ENCODE results near the gene ARSK.
A peak's percentile ranks its signal among the peaks of the same experiment; 100 is the strongest.

ARSK gene

DNA sequence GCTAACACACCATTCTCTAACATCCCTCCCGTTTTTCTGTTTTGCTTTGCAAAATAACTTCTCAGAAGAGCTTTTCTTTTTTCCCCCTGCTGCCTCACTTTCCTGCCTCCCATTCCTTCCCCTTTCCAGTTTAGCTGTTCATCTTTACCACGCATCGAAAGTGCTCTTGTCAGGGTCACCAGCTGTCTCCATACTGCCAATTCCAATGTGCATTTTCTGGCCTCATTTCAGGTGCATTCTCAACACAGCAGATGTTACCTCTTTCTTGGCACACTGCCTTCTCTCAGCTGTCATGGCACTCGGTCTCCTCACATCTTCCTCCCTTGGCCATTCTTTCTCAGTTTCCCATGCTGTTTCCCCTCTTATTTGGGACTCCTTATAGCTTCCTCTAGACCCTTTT is 9.5 kb downstream of the ARSK start:
- no peak for DNase-seq

DNA sequence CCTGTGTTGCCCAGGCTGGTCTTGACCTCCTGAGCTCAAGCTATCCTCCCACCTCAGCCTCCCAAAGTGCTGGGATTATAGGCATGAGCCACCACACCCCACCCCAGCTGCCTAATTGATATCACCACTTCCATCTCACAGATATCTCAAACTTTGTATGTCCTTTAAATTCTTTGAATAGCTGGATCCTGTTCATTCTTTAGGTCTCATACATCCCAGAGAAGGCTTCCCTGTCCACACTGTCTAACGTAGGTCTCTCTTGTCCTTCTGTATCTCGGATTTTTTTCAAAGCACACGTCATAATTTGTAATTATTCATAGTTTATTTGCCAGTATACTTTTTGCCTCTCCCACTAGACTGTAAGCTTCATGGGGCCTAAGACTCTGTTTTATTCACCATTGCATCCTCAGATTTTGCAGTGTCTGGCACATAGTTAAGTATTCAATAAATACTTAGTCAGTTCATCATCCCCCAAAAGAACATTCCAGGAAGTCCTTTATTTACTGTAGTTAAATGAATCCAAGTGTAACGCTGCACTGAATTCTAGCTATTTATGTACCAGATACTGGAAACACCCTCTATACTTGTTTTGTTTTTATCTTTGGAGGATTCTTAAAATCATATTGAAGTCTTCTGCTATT is 10.5 kb downstream of the ARSK start:
- DNase-seq, result no peak

DNA sequence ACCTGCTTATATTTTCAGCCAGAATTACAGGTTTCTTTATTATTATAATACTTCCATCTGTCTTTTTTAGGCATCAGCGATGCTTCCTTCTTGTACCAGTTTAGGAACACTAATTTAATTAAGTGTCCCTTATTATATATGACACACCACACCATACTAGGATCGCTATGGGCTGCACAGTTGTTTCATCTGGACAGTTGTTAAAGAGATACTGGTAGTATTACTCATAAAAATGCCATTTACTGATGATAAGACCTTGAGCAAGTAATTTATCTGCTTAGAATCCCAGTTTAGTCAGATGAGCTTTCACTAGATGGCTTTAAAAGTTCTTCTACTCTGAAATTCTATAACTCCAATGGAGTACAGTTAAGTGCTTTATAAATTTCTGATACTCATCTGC is 17.1 kb downstream of the ARSK start:
- DNase-seq, result no peak

DNA sequence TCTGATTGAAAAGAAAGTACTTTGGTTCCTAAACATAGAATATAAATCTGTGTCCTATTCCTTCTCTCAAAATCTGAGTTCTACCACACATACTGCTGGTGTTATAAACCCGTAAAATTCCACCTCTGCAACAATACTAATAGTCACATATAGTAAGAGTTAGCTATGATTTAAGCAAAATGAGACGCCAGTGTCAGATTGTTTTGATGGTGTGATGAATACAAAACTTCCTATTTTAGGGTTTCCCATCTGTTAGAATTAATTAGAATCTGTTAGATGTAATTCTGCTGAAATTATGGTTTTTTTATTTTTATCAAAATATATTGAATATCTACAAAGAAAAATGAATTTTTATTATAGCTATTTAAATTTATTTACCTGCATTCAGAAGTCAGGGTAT is 26.7 kb downstream of the ARSK start:
- DNase-seq, result no peak

DNA sequence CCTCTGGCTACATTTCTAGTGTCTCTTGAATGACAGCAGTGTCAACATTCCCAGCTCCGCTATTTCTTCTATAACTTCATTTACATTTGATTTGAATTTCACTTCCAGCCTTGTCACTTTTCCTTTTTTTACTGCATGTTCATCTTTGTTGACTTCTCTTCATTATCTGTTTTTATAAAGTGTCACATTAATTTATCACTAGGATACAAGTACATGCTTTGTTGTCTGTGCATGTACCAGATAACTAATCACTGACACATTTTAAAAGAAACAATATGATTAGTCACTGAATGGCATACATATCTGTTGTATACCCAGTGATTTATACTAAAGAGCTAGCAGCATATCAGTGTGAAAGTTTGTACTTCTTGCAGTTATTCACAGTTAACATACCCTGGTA is 29.1 kb downstream of the ARSK start:
- no peak for DNase-seq

DNA sequence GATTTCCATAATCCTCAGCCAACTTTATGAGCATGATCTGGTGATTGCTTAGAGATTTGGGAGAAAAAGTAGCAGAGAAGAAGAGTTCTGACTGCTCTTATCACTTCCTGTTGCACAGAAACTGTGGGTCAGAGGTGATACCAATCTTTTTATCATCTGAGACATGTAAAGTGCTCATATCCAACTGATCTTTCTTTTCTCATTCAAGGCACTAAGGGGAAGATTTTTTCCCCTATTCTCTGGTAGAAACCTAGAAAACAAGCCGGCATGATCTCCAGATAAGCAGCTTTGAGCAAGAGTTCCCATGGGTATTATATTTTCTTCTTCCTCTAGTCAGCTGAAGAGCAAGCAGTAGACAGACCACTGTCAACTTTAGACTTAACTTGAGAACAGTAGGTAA is 36.0 kb downstream of the ARSK start:
- DNase-seq, result no peak

DNA sequence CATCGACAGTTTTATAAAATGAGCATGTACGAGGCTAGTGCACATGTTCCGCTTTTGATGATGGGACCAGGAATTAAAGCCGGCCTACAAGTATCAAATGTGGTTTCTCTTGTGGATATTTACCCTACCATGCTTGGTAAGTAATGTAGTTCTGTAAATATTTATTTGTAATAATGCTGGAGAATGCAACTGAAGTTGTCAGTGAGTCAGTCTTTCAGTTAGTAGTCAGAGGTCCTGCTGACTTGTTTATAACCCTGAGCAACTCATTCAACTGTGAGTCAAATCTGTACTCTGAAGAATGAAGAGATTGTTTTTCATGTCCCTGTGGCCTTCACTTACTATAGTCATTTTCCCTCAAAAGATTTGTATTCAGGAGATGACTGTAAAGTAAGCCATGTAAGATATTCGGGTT is 36.6 kb downstream of the ARSK start:
- DNase-seq, result no peak

DNA sequence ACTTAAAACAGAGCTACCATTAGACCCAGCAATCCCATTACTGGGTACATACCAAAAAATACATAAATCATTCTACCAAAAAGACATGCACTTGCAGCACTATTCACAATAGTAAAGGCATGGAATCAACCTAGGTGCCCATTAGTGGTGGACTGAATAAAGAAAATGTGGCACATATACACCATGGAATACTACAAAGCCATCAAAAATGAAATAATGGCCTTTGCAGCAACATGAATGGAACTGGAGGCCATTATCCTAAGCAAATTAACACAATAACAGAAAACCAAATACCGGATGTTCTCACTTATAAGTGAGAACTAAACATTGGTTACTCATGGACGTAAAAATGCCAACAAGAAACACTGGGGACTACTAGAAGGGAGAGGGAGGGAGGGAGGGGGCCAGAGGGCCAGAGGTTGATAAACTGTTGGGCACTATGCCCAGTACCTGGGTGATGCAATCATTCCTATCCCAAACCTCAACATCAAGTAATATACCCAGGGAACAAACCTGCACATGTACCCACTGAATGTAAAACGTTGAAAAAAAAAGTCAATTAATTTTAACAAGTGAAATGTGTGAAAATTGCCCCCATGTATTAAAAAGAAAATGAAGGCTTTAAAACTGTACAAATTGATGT is 40.5 kb downstream of the ARSK start:
- DNase-seq, result no peak

DNA sequence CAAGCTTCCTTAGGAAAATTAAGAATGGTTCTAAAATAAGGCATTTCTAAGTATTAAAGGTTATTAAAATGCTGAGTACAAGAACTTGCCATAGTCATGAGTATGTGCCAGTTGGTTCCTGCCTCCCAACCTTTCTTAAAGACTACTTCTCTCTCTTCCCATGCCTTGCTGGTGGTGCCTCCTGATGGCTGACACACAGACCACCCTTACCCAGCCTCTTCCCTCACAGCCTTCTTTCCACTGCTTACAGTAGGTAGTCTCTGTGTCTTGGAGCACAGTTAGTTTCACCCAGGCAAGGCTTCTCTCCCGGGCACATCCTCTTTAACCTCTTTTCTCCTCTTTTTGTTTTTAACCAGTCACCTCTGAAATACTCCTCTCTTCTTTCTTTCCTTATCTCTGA is 44.4 kb downstream of the ARSK start:
- DNase-seq, result no peak

DNA sequence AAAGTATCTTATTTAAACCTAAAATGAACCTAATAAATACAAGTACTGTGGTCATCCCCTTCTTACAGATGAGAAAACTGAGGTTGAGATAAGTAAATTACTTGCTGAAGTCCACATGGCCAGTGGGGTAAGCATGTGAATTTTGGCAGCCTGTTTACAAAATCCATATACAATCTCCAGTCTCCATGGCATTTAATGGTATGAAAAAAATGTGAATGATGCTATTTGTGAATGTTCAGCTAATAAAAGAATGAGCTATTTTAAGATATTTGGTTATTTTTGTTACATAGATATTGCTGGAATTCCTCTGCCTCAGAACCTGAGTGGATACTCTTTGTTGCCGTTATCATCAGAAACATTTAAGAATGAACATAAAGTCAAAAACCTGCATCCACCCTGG is 45.7 kb downstream of the ARSK start:
- no peak for DNase-seq

DNA sequence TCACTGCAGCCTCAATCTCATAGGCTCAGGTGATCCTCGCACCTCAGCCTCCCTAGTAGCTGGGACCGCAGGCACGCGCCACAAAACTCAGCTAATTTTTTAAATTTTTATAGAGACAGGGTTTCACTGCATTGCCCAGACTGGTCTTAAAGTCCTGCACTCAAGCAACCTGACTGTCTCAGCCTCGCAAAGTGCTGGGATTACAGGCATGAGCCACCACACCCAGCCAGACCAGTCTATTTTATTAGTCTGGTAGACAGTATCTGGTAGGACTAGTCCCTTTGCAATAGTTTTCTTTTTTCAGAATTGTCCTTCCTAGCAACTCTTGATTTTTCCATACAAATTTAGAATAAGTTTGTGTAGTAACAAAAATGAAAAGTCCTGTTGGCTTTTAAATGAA is 50.9 kb downstream of the ARSK start:
- no peak for DNase-seq

DNA sequence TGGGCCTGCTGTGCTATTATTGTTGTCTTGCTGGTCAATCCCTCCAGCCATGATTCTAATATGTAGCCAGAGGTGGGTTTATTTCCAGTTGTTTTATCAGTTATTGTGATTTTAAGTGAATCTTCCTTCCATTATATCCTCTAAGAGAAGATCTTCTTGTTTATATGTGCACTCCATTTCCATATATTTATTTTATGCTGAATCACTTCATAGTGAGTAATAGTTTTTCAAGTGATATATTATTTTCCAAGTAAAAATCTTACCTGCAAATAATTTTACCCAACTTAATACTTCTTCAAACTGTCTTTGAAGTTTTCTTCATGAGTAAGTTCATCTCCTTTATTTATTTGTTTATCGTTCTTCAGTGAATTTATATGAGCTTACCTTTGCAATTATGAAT is 51.5 kb downstream of the ARSK start:
- DNase-seq, result no peak

DNA sequence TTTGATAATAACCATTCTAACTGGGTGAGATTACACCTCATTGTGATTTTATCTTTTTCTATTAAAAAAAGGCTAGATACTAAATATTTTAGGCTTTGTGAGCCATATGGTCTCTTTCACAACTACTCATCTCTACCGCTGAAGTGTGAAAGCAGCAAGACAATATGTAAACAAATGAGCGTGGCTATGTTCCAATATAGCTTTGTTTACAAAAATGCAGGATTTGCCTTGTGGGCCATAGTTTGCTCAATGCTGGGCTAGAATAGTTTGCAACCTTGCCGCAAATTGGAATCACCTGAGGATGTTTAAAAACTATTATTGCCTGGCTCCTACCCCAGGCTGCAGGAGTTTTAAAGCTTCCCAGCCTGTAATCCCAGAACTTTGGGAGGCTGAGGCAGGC is 54.8 kb downstream of the ARSK start:
- no peak for DNase-seq

DNA sequence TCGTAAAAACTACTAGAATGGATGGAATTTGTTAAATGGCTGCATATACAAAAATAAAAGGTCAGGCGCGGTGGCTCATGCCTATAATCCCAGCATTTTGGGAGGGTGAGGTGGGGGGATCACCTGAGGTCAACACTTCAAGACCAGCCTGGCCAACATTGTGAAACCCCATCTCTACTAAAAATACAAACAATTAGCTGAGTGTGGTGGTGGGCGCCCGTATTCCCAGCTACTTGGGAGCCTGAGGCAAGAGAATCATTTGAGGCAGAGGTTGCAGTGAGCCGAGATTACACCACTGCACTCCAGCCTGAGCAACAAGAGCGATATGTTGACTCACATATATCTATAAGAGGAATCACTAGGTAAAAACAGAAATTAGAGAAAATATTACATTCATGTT is 55.6 kb downstream of the ARSK start:
- no peak for DNase-seq

DNA sequence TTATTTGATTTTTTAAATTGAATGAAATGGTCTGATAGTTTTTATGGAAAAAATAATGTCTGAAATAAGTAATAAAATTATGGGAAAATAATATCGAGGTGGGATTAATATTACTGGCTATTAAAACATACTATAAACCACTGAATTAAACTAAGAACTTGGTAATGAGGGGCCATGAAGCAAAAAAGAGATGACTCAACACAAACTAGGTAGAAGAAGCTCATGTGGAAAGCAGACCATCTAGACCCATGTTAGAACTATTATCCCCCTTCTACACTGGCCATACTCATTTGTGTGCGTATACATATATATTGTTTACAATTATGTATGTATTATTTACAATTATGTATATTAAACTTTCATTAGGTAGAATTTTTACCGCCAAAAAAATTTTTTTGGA is 56.5 kb downstream of the ARSK start:
- no peak for DNase-seq

DNA sequence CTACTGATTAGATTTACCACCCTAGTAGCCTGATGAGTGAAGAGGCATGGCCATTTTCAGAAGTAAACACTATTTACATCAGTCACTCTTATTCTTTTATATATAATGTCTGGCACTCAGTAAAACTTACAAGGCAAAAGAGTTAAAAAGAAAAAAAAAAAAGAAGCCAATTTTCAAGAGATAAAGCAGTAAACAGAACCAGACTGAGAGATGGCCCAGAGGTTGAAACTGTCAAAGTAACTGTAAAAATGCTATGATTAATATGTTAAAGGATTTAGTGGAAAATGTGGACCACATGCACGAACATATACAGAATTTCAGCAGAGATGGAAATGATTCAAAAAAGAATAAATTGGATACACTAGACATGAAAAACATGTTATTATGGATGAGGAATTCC is 58.6 kb downstream of the ARSK start:
- DNase-seq, result no peak

DNA sequence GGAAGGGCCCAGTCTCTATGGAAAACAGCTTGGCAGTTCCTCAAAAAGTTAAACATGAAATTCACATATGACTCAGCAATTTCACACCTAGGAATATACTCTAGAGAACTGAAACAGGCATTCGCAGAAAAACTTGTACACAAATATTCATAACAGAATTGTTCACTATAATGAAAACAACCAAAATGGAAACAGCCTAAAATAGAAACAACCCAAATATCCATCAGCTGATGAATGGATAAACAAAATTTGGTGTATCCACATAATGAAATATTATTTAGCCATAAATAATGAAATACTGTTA is 60.2 kb downstream of the ARSK start:
- DNase-seq, result no peak

DNA sequence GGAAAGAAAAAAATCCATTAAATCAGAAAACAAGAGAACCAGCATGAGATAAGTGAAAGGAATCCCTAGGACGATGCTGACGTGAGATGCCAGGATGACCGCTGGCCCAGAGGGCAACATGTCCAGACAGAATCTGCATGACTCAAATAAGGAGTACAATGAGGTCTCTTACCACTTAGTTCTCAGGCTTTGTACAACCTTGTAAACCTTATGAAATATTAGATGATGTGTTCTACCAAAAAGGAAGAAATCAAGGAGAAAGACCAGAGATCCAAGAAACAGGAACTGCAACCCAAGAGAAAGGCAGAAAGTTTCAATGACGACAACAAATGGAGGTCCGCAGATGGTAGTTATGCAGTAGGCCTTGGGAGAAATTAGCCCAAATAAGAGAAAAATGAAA is 62.2 kb downstream of the ARSK start:
- no peak for DNase-seq

DNA sequence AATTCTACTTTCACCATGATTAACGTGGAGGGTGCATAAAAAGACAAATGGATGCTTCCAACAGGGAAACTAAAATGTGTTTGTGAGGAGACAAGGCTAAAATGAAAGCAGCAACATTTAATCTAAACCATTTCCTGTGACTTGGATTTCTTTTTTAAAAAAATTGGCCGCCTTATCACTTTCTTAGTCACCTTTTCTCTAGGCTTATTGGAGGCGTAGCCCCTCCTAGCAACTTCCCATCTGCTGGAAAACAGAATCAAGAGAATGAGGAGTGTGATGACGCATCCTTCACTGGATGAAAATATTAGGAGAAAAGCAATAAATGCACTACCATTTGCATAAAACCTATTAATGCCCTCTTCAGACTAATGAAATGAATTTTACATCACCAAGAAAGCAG is 64.2 kb downstream of the ARSK start:
- DNase-seq, result no peak

DNA sequence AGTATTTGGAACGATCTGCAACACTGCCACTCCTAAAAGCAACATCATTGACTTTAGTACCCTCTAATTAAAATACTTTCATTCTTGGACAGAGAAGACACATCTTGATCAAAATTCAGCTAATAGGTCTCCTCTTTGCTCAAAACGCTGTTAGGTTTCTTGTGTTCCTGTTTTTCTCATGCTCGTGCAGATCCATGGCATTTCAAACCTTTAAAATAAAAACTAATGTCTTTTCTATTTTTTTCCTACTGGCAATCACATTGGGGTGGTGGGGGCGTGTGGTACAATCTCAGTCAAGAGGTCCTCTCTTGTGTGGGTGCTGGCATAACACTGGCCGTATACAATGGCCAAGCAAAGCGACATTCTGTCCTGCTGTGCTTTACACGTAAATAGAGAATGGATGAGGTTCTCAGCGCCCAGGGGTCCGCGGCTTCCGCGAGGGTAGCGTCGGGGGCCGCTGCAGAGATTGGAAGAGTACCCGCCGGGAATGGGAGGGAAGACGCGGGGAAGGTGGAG is 64.7 kb downstream of the ARSK start:
- no peak for DNase-seq

DNA sequence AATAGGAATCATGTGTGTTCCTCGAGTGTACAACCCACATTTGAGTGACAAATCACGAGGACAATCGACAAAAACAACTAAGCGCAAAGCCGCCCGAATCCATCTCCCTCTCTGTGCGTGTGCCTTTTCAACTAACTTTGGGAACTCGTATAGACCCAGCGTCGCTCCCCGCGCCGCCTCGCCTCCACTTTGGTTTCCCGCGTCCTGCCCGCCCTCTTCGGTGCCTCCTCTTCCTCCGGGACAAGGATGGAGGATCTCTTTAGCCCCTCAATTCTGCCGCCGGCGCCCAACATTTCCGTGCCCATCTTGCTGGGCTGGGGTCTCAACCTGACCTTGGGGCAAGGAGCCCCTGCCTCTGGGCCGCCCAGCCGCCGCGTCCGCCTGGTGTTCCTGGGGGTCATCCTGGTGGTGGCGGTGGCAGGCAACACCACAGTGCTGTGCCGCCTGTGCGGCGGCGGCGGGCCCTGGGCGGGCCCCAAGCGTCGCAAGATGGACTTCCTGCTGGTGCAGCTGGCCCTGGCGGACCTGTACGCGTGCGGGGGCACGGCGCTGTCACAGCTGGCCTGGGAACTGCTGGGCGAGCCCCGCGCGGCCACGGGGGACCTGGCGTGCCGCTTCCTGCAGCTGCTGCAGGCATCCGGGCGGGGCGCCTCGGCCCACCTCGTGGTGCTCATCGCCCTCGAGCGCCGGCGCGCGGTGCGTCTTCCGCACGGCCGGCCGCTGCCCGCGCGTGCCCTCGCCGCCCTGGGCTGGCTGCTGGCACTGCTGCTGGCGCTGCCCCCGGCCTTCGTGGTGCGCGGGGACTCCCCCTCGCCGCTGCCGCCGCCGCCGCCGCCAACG is 65.3 kb downstream of the ARSK start, which contains the start of gene GPR150:
TSS of gene GPR150 (plus strand) at position 58 of the 840 bp plus-strand sequence. CDS start at position 247, 189 bp downstream.
- peak; percentile 26 for DNase-seq

DNA sequence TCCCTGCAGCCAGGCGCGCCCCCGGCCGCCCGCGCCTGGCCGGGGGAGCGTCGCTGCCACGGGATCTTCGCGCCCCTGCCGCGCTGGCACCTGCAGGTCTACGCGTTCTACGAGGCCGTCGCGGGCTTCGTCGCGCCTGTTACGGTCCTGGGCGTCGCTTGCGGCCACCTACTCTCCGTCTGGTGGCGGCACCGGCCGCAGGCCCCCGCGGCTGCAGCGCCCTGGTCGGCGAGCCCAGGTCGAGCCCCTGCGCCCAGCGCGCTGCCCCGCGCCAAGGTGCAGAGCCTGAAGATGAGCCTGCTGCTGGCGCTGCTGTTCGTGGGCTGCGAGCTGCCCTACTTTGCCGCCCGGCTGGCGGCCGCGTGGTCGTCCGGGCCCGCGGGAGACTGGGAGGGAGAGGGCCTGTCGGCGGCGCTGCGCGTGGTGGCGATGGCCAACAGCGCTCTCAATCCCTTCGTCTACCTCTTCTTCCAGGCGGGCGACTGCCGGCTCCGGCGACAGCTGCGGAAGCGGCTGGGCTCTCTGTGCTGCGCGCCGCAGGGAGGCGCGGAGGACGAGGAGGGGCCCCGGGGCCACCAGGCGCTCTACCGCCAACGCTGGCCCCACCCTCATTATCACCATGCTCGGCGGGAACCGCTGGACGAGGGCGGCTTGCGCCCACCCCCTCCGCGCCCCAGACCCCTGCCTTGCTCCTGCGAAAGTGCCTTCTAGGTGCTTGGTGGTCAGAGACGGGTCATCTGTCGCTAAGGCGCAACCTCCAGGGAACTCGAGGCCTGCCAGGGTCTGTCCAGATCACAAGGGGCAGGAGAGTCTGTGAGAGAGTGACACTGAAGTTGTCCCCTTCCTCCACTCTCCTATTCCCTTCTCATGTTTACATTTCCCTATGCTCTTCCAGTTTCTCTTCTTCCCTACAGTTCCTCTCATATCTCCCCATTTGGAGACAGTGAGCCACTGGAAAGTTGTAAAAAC is 66.3 kb downstream of the ARSK start:
- DNase-seq, result no peak

All from NCI-H2227 treated with DMSO at 0.1 percent for 48 hours (cell line).